ENCODE data around the gene PPP2R2C. TPM values are rescaled to one million over a fixed set of nuclear protein-coding genes. Genes with fewer than 3 reads are reported as not detected.
A peak's percentile ranks its signal among the peaks of the same experiment; 100 is the strongest.

Gene PPP2R2C
- total and polyA plus RNA-seq, 10 donors, result 0.07 to 1.3 (median 0.23) TPM; not detected in 1

DNA sequence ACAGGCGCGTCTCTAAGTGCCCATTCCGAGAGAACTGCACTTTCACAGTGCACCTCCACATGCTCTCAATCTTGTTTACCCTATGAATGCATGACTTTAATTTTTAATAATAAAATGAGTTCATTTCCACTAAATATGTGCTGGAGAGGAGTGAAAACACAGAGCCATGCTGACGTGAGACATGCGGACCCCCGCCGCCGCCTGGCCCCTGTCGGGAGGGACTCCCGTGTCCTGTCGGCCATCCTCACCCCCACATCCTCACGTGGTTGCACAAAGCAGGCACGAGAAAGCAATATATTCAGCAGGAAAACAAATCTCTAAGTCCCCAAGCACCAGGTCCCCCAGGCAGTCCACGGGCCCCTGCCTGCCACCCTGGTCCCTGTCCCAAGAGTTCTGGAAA is 23.1 kb downstream of the PPP2R2C start:
- Histone ChIP-seq H3K27me3 (replicated peaks in 1 of 7) (peaks cover 0 to 62% (median 0%) of the 10 kb centered on the region in 7 donors), H3K27ac (no peak overlapping the region), H3K36me3 (no peaks in the 10 kb centered on the region), H3K4me3 (no peak overlapping the region), H3K4me1 (peaks cover 0 to 34% (median 19%) of the 10 kb centered on the region in 6 donors), H3K9me3 (no peaks in the 10 kb centered on the region)
- TF ChIP-seq POLR2A (IDR thresholded peaks at IDR 0.05) (no peak), POLR2AphosphoS5 (IDR thresholded peaks at IDR 0.05) (no peak)
- TF ChIP-seq, protein P1, sequence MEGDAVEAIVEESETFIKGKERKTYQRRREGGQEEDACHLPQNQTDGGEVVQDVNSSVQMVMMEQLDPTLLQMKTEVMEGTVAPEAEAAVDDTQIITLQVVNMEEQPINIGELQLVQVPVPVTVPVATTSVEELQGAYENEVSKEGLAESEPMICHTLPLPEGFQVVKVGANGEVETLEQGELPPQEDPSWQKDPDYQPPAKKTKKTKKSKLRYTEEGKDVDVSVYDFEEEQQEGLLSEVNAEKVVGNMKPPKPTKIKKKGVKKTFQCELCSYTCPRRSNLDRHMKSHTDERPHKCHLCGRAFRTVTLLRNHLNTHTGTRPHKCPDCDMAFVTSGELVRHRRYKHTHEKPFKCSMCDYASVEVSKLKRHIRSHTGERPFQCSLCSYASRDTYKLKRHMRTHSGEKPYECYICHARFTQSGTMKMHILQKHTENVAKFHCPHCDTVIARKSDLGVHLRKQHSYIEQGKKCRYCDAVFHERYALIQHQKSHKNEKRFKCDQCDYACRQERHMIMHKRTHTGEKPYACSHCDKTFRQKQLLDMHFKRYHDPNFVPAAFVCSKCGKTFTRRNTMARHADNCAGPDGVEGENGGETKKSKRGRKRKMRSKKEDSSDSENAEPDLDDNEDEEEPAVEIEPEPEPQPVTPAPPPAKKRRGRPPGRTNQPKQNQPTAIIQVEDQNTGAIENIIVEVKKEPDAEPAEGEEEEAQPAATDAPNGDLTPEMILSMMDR (IDR thresholded peaks at IDR 0.05 in 8 of 11, conservative IDR thresholded peaks at IDR 0.05 in 3 of 11), result no peak
- no peak for DNase-seq
- WGBS, 5 donors, result 75 to 83% (median 82%) methylated on average over 14 of the region's 14 CpGs
- intact Hi-C loops (cut with DNase I; ENCODE audit: low total_unique reads), result no loop called here

DNA sequence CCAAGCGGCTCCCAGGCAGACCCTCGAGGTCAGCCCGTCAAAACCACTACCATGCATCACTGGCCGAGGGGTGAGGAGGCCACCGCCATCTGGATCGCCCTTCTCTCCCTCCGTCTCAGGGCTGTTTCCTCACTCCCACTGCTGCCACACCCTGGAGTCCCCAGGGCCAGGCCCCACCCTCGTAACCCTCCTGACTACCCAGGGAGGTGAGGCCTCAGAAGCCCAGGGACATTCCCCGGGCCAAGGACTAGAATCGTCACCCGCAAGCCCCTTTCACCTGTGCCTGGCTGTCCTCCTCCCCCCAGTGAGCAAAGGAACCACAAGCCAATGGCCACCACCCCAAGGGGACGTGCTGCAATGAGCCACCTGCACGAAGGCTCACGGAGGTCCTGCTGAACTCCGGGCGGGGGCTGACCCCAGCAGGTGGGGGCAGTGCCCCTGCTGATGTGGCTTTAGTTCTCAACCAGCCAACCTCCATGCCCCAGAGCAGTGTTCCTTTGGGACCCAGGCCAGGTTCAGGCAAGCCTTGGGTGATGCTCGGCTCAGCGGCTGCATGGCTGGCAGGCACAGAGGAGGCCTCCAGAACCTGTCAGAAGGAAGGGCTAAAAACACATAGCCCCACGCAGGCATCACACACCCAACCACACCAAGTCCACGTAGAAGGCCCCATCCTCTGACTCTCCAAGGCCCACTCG is 23.8 kb downstream of the PPP2R2C start:
- DNase-seq, result peak; percentile 61
- intact Hi-C loops (cut with DNase I; ENCODE audit: low total_unique reads), result no loop called here
- H3K4me1 ChIP-seq, result peaks cover 0 to 34% (median 19%) of the 10 kb centered on the region in 6 donors
- H3K4me3 ChIP-seq, result no peak overlapping the region
- peaks cover 0 to 61% (median 0%) of the 10 kb centered on the region in 7 donors for H3K27me3 ChIP-seq (replicated peaks in 1 of 7)
- no peaks in the 10 kb centered on the region for H3K9me3 ChIP-seq
- no peak overlapping the region for H3K27ac ChIP-seq
- no peaks in the 10 kb centered on the region for H3K36me3 ChIP-seq
- TF ChIP-seq POLR2A (IDR thresholded peaks at IDR 0.05) (no peak), POLR2AphosphoS5 (IDR thresholded peaks at IDR 0.05) (no peak)
- TF ChIP-seq, protein P1 (IDR thresholded peaks at IDR 0.05 in 8 of 11, conservative IDR thresholded peaks at IDR 0.05 in 3 of 11), result no peak
- 71 to 84% (median 75%) methylated on average over 16 to 21 of the region's 21 CpGs for WGBS, 5 donors

DNA sequence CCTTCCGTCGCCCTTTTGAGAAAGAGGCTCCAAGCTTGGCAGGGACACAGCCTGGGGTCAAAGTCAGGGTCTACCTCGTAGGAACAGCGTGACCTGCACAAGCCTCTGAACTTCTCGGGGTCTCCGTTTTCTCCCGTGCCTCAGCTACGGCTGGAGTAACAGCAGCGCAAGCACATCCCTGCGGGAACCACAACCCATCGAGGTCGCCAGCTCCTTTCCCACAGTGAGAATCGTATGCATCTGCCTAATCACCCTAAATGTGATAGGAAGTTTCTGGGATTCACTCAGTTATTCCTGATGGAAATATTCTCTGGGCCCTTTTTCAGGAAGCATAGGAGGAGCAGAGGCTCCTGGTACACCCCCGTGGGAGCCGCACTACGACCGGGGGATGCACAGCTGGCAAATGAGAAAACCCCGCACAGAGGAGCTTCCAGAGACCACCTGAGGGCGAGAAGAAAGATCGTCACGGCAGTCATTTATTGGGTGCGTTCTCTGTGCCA is 24.7 kb downstream of the PPP2R2C start:
- Histone ChIP-seq H3K27me3 (replicated peaks in 1 of 7) (peaks cover 0 to 62% (median 0%) of the 10 kb centered on the region in 7 donors), H3K36me3 (no peaks in the 10 kb centered on the region), H3K9me3 (no peaks in the 10 kb centered on the region), H3K4me1 (peaks cover 0 to 34% (median 19%) of the 10 kb centered on the region in 6 donors), H3K27ac (no peak overlapping the region), H3K4me3 (no peak overlapping the region)
- WGBS, 5 donors, result 46 to 59% (median 52%) methylated on average over 22 of the region's 22 CpGs
- TF ChIP-seq POLR2AphosphoS5 (IDR thresholded peaks at IDR 0.05) (no peak), POLR2A (IDR thresholded peaks at IDR 0.05) (no peak)
- TF ChIP-seq, protein P1 (IDR thresholded peaks at IDR 0.05 in 8 of 11, conservative IDR thresholded peaks at IDR 0.05 in 3 of 11), result no peak
- intact Hi-C loops (cut with DNase I; ENCODE audit: low total_unique reads), result no loop called here
- DNase-seq, result peak; percentile 55
